ENCODE measurements around the gene EPO.

The EPO gene

GRCh38 chr7:100736671-100737070 is 16.4 kb downstream of the EPO start:
- Histone ChIP-seq H3K27ac (ENCODE audit: low read length) (no peak overlapping the region), H3K27me3 (ENCODE audit: insufficient read depth, low read length, poor library complexity) (no peaks in the 10 kb centered on the region), H3K79me2 (ENCODE audit: insufficient read depth, low read length) (no peaks in the 10 kb centered on the region), H3K9ac (ENCODE audit: low read depth, low read length) (no peak overlapping the region), H4K20me1 (ENCODE audit: insufficient read depth, low read length) (no peaks in the 10 kb centered on the region), H3K9me3 (ENCODE audit: insufficient read depth, low read length, severe bottlenecking) (no peaks in the 10 kb centered on the region), H3K36me3 (ENCODE audit: insufficient read depth, low read length) (no peaks in the 10 kb centered on the region), H2AFZ (ENCODE audit: low read depth, low read length) (no peak overlapping the region), H3K4me1 (ENCODE audit: insufficient read depth, low read length) (no peaks in the 10 kb centered on the region), H3K4me3 (ENCODE audit: low read depth in 1 of 2, low read length in 2 of 2) (no peak overlapping the region), H3K4me2 (ENCODE audit: insufficient read depth, low read length) (no peak overlapping the region)
- no peak for TF ChIP-seq CTCF (IDR thresholded peaks at IDR 0.05; ENCODE audit: borderline replicate concordance, extremely low read depth, low read length, poor library complexity, severe bottlenecking)
- TF ChIP-seq EZH2 (IDR thresholded peaks at IDR 0.05; ENCODE audit: borderline replicate concordance, low read depth, low read length, severe bottlenecking), result no peak
- no peak for DNase-seq
- no peak for ATAC-seq (ENCODE audit: insufficient read depth, low read depth)

GRCh38 chr7:100739934-100740333 is 19.7 kb downstream of the EPO start:
- Histone ChIP-seq H3K9me3 (ENCODE audit: insufficient read depth, low read length, severe bottlenecking) (peaks cover 2% of the 10 kb centered on the region), H3K27me3 (ENCODE audit: insufficient read depth, low read length, poor library complexity) (no peaks in the 10 kb centered on the region), H3K79me2 (ENCODE audit: insufficient read depth, low read length) (no peaks in the 10 kb centered on the region), H3K9ac (ENCODE audit: low read depth, low read length) (no peak overlapping the region), H3K4me1 (ENCODE audit: insufficient read depth, low read length) (no peaks in the 10 kb centered on the region), H4K20me1 (ENCODE audit: insufficient read depth, low read length) (no peaks in the 10 kb centered on the region), H3K4me2 (ENCODE audit: insufficient read depth, low read length) (no peak overlapping the region), H3K27ac (ENCODE audit: low read length) (no peak overlapping the region), H3K4me3 (ENCODE audit: low read depth in 1 of 2, low read length in 2 of 2) (no peak overlapping the region), H3K36me3 (ENCODE audit: insufficient read depth, low read length) (no peaks in the 10 kb centered on the region), H2AFZ (ENCODE audit: low read depth, low read length) (no peak overlapping the region)
- ATAC-seq (ENCODE audit: insufficient read depth, low read depth) (no peak), DNase-seq (no peak)
- no peak for TF ChIP-seq CTCF (IDR thresholded peaks at IDR 0.05; ENCODE audit: borderline replicate concordance, extremely low read depth, low read length, poor library complexity, severe bottlenecking)

GRCh38 chr7:100744605-100745004 is 24.3 kb downstream of the EPO start:
- DNase-seq (no peak), ATAC-seq (ENCODE audit: insufficient read depth, low read depth) (no peak)
- no peak for TF ChIP-seq CTCF (IDR thresholded peaks at IDR 0.05; ENCODE audit: borderline replicate concordance, extremely low read depth, low read length, poor library complexity, severe bottlenecking)
- no peak for TF ChIP-seq EZH2 (IDR thresholded peaks at IDR 0.05; ENCODE audit: borderline replicate concordance, low read depth, low read length, severe bottlenecking)
- Histone ChIP-seq H3K79me2 (ENCODE audit: insufficient read depth, low read length) (no peaks in the 10 kb centered on the region), H3K4me2 (ENCODE audit: insufficient read depth, low read length) (no peak overlapping the region), H3K9me3 (ENCODE audit: insufficient read depth, low read length, severe bottlenecking) (peaks cover 2% of the 10 kb centered on the region), H3K36me3 (ENCODE audit: insufficient read depth, low read length) (no peaks in the 10 kb centered on the region), H2AFZ (ENCODE audit: low read depth, low read length) (no peak overlapping the region), H3K4me1 (ENCODE audit: insufficient read depth, low read length) (no peaks in the 10 kb centered on the region), H3K4me3 (ENCODE audit: low read depth in 1 of 2, low read length in 2 of 2) (no peak overlapping the region), H3K27me3 (ENCODE audit: insufficient read depth, low read length, poor library complexity) (no peaks in the 10 kb centered on the region), H3K9ac (ENCODE audit: low read depth, low read length) (no peak overlapping the region), H4K20me1 (ENCODE audit: insufficient read depth, low read length) (no peaks in the 10 kb centered on the region), H3K27ac (ENCODE audit: low read length) (no peak overlapping the region)

- no peak for TF ChIP-seq EZH2 (IDR thresholded peaks at IDR 0.05; ENCODE audit: borderline replicate concordance, low read depth, low read length, severe bottlenecking)
- TF ChIP-seq CTCF (IDR thresholded peaks at IDR 0.05; ENCODE audit: borderline replicate concordance, extremely low read depth, low read length, poor library complexity, severe bottlenecking), result no peak
- no peak overlapping the region for H2AFZ ChIP-seq (ENCODE audit: low read depth, low read length)
- H3K9ac ChIP-seq (ENCODE audit: low read depth, low read length), result no peak overlapping the region
- H3K27ac ChIP-seq (ENCODE audit: low read length), result no peak overlapping the region
- H3K4me3 ChIP-seq (ENCODE audit: low read depth in 1 of 2, low read length in 2 of 2), result no peak overlapping the region
- H3K4me2 ChIP-seq (ENCODE audit: insufficient read depth, low read length), result no peak overlapping the region
- DNase-seq (no peak), ATAC-seq (ENCODE audit: insufficient read depth, low read depth) (no peak)
- no peaks in the 10 kb centered on the region for H3K27me3 ChIP-seq (ENCODE audit: insufficient read depth, low read length, poor library complexity)
- H3K4me1 ChIP-seq (ENCODE audit: insufficient read depth, low read length), result no peaks in the 10 kb centered on the region
- no peaks in the 10 kb centered on the region for H4K20me1 ChIP-seq (ENCODE audit: insufficient read depth, low read length)
- peaks cover 2% of the 10 kb centered on the region for H3K9me3 ChIP-seq (ENCODE audit: insufficient read depth, low read length, severe bottlenecking)
- H3K79me2 ChIP-seq (ENCODE audit: insufficient read depth, low read length), result no peaks in the 10 kb centered on the region
- H3K36me3 ChIP-seq (ENCODE audit: insufficient read depth, low read length), result no peaks in the 10 kb centered on the region
Measured at GRCh38 chr7:100745184-100745583, 24.9 kb downstream of the EPO start.
